ENCODE data around the gene TMEM39A.

The TMEM39A gene

GRCh38 chr3:119416873-119417272 is 46.5 kb downstream of the TMEM39A start:
- no peak overlapping the region for H3K4me3 ChIP-seq (ENCODE audit: low read depth, low read length)
- DNase-seq (ENCODE audit: low read depth) = no peak
- TF ChIP-seq, protein P1, sequence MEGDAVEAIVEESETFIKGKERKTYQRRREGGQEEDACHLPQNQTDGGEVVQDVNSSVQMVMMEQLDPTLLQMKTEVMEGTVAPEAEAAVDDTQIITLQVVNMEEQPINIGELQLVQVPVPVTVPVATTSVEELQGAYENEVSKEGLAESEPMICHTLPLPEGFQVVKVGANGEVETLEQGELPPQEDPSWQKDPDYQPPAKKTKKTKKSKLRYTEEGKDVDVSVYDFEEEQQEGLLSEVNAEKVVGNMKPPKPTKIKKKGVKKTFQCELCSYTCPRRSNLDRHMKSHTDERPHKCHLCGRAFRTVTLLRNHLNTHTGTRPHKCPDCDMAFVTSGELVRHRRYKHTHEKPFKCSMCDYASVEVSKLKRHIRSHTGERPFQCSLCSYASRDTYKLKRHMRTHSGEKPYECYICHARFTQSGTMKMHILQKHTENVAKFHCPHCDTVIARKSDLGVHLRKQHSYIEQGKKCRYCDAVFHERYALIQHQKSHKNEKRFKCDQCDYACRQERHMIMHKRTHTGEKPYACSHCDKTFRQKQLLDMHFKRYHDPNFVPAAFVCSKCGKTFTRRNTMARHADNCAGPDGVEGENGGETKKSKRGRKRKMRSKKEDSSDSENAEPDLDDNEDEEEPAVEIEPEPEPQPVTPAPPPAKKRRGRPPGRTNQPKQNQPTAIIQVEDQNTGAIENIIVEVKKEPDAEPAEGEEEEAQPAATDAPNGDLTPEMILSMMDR (IDR thresholded peaks at IDR 0.05; ENCODE audit: low read depth, low read length, missing control alignments) = no peak

DNA sequence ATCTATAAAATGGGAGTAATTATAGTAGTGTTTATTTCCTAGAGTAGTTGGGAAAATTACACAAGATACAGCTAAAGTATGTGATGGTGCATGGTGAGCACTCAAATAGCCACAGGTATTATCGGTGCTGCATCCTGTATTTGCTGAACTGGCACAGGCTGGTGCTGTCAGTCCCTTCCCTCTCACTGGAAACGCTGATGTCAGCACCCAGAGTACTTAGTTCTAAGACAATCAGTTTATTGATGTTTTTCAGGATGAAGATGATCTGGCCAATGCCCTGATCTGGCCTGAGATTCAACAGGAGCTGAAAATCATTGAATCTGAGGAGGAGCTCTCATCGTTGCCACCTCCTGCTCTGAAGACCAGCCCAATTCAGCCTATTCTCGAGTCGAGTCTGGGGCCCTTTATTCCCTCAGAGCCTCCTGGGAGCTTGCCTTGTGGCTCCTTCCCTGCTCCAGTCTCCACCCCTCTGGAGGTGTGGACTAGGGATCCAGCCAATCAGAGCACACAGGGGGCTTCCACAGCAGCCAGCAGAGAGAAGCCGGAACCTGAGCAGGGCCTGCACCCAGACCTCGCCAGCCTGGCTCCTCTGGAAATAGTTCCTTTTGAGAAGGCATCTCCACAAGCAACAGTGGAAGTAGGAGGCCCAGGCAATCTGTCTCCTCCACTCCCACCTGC is 49.7 kb downstream of the TMEM39A start:
- DNase-seq (ENCODE audit: low read depth) = no peak
- TF ChIP-seq, protein P1 (IDR thresholded peaks at IDR 0.05; ENCODE audit: low read depth, low read length, missing control alignments) = no peak
- no peak overlapping the region for H3K4me3 ChIP-seq (ENCODE audit: low read depth, low read length)

GRCh38 chr3:119409844-119410243 is 53.6 kb downstream of the TMEM39A start:
- no peak overlapping the region for H3K4me3 ChIP-seq (ENCODE audit: low read depth, low read length)
- TF ChIP-seq, protein P1 (IDR thresholded peaks at IDR 0.05; ENCODE audit: low read depth, low read length, missing control alignments) = no peak
- no peak for DNase-seq (ENCODE audit: low read depth)

DNA sequence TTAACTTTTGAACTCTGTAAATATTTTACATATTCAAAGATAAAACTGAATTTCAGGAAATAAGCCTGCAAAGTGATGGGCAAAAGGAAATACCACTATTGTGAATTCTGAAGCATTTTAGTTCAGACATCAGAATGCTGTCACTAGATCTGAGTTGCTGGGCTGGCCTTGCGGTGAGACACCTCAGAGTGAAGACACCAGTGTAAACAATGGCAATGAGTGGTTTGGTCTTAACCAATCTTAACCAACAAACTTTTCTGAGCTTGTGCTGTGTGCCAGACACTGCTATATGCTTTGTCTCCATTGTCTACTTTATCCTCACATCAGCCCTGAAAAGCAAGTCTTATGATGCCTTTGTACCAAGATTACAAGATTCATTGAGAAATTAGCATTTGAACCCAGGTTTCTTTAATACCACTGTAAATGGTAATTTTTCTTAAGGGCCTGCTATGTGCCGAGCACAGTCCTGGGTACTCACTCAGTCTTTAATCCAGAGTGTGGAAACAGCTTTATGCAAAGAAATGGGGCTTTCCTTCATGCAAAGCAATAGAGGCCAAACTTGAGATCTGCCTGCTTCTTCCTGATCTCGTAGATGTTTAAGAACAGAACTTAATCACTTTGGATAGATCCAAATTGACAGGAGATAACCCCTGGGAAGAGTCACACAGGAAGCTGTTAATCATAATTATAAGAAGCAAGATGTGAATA is 55.0 kb downstream of the TMEM39A start:
- no peak for DNase-seq (ENCODE audit: low read depth)
- H3K4me3 ChIP-seq (ENCODE audit: low read depth, low read length) = no peak overlapping the region
- TF ChIP-seq, protein P1 (IDR thresholded peaks at IDR 0.05; ENCODE audit: low read depth, low read length, missing control alignments) = no peak

DNA sequence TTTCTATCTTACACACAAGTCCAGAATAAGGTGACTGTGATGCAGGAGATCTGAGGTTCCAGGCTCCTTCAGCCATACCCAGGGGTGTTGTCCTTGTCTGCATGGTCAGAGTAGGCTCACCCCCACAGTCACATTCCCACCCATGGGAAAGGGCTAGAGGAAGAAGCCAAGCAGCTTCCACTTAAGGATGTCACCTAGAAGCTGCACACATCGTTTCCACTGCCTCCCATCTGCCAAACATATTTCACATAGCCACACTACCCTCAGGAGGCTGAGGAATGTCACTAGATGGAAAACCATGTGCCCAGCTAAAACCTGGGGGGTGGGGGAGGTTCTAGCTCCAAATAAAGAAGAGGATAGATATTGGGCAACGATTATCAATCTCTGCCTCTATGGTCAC is 58.1 kb downstream of the TMEM39A start:
- TF ChIP-seq, protein P1 (IDR thresholded peaks at IDR 0.05; ENCODE audit: low read depth, low read length, missing control alignments) = no peak
- H3K4me3 ChIP-seq (ENCODE audit: low read depth, low read length) = no peak overlapping the region
- DNase-seq (ENCODE audit: low read depth) = no peak

DNA sequence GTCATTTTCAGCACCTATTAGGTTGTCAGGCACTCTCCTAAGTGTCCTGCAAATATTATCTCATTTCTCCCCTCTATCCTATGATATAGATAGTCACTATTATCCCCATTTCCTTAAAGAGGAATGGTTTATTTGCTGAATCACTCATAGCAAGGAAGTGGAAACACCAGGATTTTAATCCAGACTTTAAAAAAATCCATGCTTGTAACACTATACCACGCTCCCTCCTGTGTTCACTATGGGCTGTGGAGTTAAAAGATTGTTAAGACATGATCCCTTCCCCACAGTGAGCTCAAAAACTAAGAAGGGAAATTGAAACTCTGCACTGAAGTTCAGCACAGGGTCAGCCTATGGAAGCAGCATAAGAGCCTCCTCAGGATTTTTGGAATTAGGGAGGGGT is 60.2 kb downstream of the TMEM39A start:
- TF ChIP-seq, protein P1 (IDR thresholded peaks at IDR 0.05; ENCODE audit: low read depth, low read length, missing control alignments) = no peak

More for the DNA sequence above, 60.2 kb downstream of the TMEM39A start:
- H3K4me3 ChIP-seq (ENCODE audit: low read depth, low read length) = no peak overlapping the region
- DNase-seq (ENCODE audit: low read depth) = no peak
